Gastrocnemius medialis (tissue), 4 donors: Measurements from ENCODE around the gene ARID1B.

Experiments
- CTCF ChIP-seq, 5 experiments: fragments of 450-650 bp in 3 of 5; fragments of 200-600 bp in 2 of 5; sonication (generic) in 2 of 5; IDR thresholded peaks in 4 of 5; conservative IDR thresholded peaks in 1 of 5; 1 replicate in 4 of 5; 2 replicates in 1 of 5; pipeline ENCODE4 v1.5.1; 2016 to 2019; ENCODE audit warnings: antibody characterized with exemption in 5 of 5, mild to moderate bottlenecking in 3 of 5, moderate library complexity in 3 of 5
- POLR2A ChIP-seq, 2 donors: fragments of 450-650 bp; IDR thresholded peaks; one replicate each; pipeline ENCODE4 v1.6.1; 2017; ENCODE audit warnings: antibody characterized with exemption in 2 of 2, mild to moderate bottlenecking in 2 of 2, moderate library complexity in 2 of 2

GRCh38 chr6:156776470-156776839 is 723 bp upstream of the ARID1B start:
- TF ChIP-seq POLR2A (IDR thresholded peaks at IDR 0.05) (no peak), CTCF (IDR thresholded peaks at IDR 0.05 in 4 of 5, conservative IDR thresholded peaks at IDR 0.05 in 1 of 5) (peak in 1 of 5 experiments; percentile 23)
